Thymus (tissue), 11 donors: ENCODE measurements around the gene FUCA2. TPM values are rescaled to one million over a fixed set of nuclear protein-coding genes. Genes with fewer than 3 reads are reported as not detected.
"Not testable (repeated sequence)": the region's sequence is repeated elsewhere in the genome, so short reads cannot be mapped to it uniquely, and the experiment has no call there.

Experiments used
- DNase-seq, 9 donors: peaks; one replicate each; pipeline ENCODE4 v3.0.0-alpha.2; 2013; ENCODE audit warnings: low spot score in 9 of 9, low read depth in 6 of 9, missing footprints in 1 of 9
- H3K27ac ChIP-seq, 2 donors: one replicate each; pipeline ENCODE4 v1.5.1; 2013; ENCODE audit warnings: control low read depth in 1 of 2, low read depth in 1 of 2, low read length in 1 of 2, mild to moderate bottlenecking in 1 of 2, moderate library complexity in 1 of 2
- H3K27me3 ChIP-seq, 2 donors: one replicate each; pipeline ENCODE4 v1.5.1; 2013; ENCODE audit warnings: low read length in 1 of 2; ENCODE audit not compliant: control insufficient read depth in 2 of 2, insufficient read depth in 1 of 2
- H3K36me3 ChIP-seq, 2 donors: one replicate each; pipeline ENCODE4 v1.5.1; 2013; ENCODE audit warnings: low read length in 1 of 2, mild to moderate bottlenecking in 1 of 2, moderate library complexity in 1 of 2; ENCODE audit not compliant: control insufficient read depth in 2 of 2, insufficient read depth in 2 of 2
- H3K4me1 ChIP-seq, 2 donors: one replicate each; pipeline ENCODE4 v1.5.1; 2013; ENCODE audit warnings: low read length in 2 of 2; ENCODE audit not compliant: control insufficient read depth in 2 of 2, insufficient read depth in 2 of 2
- H3K4me3 ChIP-seq, 2 donors: one replicate each; pipeline ENCODE4 v1.5.1; 2013; ENCODE audit warnings: low read length in 2 of 2, control low read depth in 1 of 2, mild to moderate bottlenecking in 1 of 2
- H3K9me3 ChIP-seq, 2 donors: one replicate each; pipeline ENCODE4 v1.5.1; 2013; ENCODE audit warnings: low read length in 1 of 2, mild to moderate bottlenecking in 1 of 2; ENCODE audit not compliant: control insufficient read depth in 2 of 2, insufficient read depth in 1 of 2
- WGBS: extraction: QIAGEN DNeasy Blood & Tissue Kit; methylation state at CpG from one replicate; pipeline ENCODE4 v1.1.7; 2013; 5-methylcytosine and 5-hydroxymethylcytosine counted together
- polyA plus RNA-seq: library from polyadenylated mRNA; stranded (reverse); fragments of 200-250 nt; gene quantifications from one replicate; pipeline ENCODE4 v1.2.3, GENCODE V29; 2013
- total RNA-seq: library from RNA; stranded (reverse); fragments of 120-200 nt; gene quantifications from one replicate; pipeline ENCODE4 v1.2.4, GENCODE V29; 2013
- donor health status: healthy.

The FUCA2 gene
- total and polyA plus RNA-seq, 2 donors = 6.3 to 11.8 TPM

- H3K36me3 ChIP-seq = no peaks in the 10 kb centered on the region
- no peak for DNase-seq
- H3K27me3 ChIP-seq = no peaks in the 10 kb centered on the region
- H3K4me3 ChIP-seq = no peak overlapping the region
- H3K4me1 ChIP-seq = peaks cover 0 to 9% of the 10 kb centered on the region in 2 donors
- H3K9me3 ChIP-seq = no peaks in the 10 kb centered on the region
- WGBS = 89% methylated on average over 1 of the region's 1 CpG
- H3K27ac ChIP-seq = no peak overlapping the region
Observed at GRCh38 chr6:143527677-143528076, 16.2 kb upstream of the FUCA2 start.

GRCh38 chr6:143525356-143525755 is 13.8 kb upstream of the FUCA2 start:
- no peak for DNase-seq
- Histone ChIP-seq H3K4me1 (peaks cover 0 to 5% of the 10 kb centered on the region in 2 donors), H3K36me3 (no peaks in the 10 kb centered on the region), H3K9me3 (no peaks in the 10 kb centered on the region), H3K27ac (no peak overlapping the region), H3K4me3 (no peak overlapping the region), H3K27me3 (no peaks in the 10 kb centered on the region)
- 97% methylated on average over 1 of the region's 1 CpG for WGBS

GRCh38 chr6:143522039-143522600 is 10.6 kb upstream of the FUCA2 start:
- H3K27ac ChIP-seq = no peak overlapping the region
- H3K9me3 ChIP-seq = no peaks in the 10 kb centered on the region
- no peaks in the 10 kb centered on the region for H3K27me3 ChIP-seq
- no peaks in the 10 kb centered on the region for H3K36me3 ChIP-seq
- no peak overlapping the region for H3K4me3 ChIP-seq
- DNase-seq = no peak
- no peaks in the 10 kb centered on the region for H3K4me1 ChIP-seq
- 96% methylated on average over 8 of the region's 8 CpGs for WGBS

- Histone ChIP-seq H3K4me3 (no peak overlapping the region), H3K4me1 (no peaks in the 10 kb centered on the region), H3K27ac (no peak overlapping the region), H3K27me3 (no peaks in the 10 kb centered on the region), H3K9me3 (no peaks in the 10 kb centered on the region), H3K36me3 (no peaks in the 10 kb centered on the region)
- 85% methylated on average over 3 of the region's 3 CpGs for WGBS
- DNase-seq = no peak
Observed at GRCh38 chr6:143517447-143517773, 5.9 kb upstream of the FUCA2 start.

- Histone ChIP-seq H3K4me1 (peaks cover 1 to 3% of the 10 kb centered on the region in 2 donors), H3K27ac (no peak overlapping the region), H3K27me3 (no peaks in the 10 kb centered on the region), H3K36me3 (no peaks in the 10 kb centered on the region), H3K4me3 (no peak overlapping the region), H3K9me3 (peaks cover 0 to 4% of the 10 kb centered on the region in 2 donors)
- DNase-seq = no peak
- WGBS = 98% methylated on average over 2 of the region's 2 CpGs
Observed at GRCh38 chr6:143516690-143517446, 5.3 kb upstream of the FUCA2 start.

GRCh38 chr6:143515766-143516355 is 4.3 kb upstream of the FUCA2 start:
- Histone ChIP-seq H3K27ac (no peak overlapping the region), H3K4me1 (peaks cover 5 to 13% of the 10 kb centered on the region in 2 donors), H3K4me3 (no peak overlapping the region), H3K36me3 (no peaks in the 10 kb centered on the region), H3K9me3 (peaks cover 0 to 8% of the 10 kb centered on the region in 2 donors), H3K27me3 (no peaks in the 10 kb centered on the region)
- WGBS = 97% methylated on average over 7 of the region's 7 CpGs
- no peak for DNase-seq

GRCh38 chr6:143515061-143515760 is 3.7 kb upstream of the FUCA2 start:
- Histone ChIP-seq H3K4me1 (peaks cover 5 to 14% of the 10 kb centered on the region in 2 donors), H3K36me3 (no peaks in the 10 kb centered on the region), H3K27ac (no peak overlapping the region), H3K27me3 (no peaks in the 10 kb centered on the region), H3K4me3 (no peak overlapping the region), H3K9me3 (peaks cover 0 to 8% of the 10 kb centered on the region in 2 donors)
- 94% methylated on average over 12 of the region's 12 CpGs for WGBS
- no peak for DNase-seq

GRCh38 chr6:143513410-143513809 is 1.9 kb upstream of the FUCA2 start:
- Histone ChIP-seq H3K4me3 (no peak overlapping the region), H3K9me3 (peaks cover 0 to 8% of the 10 kb centered on the region in 2 donors), H3K4me1 (peaks cover 5 to 14% of the 10 kb centered on the region in 2 donors), H3K36me3 (no peaks in the 10 kb centered on the region), H3K27me3 (no peaks in the 10 kb centered on the region), H3K27ac (no peak overlapping the region)
- 84% methylated on average over 4 of the region's 4 CpGs for WGBS
- peak in 2 of 9 donors; percentile 23 to 40 for DNase-seq

GRCh38 chr6:143510326-143510725 is 1.2 kb downstream of the FUCA2 start:
- not testable (repeated sequence) for DNase-seq, H3K27me3 ChIP-seq, H3K27ac ChIP-seq, H3K9me3 ChIP-seq, H3K4me3 ChIP-seq, H3K36me3 ChIP-seq
- H3K4me1 ChIP-seq = peaks cover 5 to 14% of the 10 kb centered on the region in 2 donors
- 98% methylated on average over 13 of the region's 13 CpGs for WGBS
